Amygdala (tissue), 56 donors: Measurements from ENCODE around the gene GCG.

Experiments used
- DNase-seq, 56 donors: peaks; one replicate each; lab custom pipeline; 2025; lab: John Stamatoyannopoulos, UW

The GCG gene

GRCh38 chr2:162106746-162107145, 45.3 kb downstream of the GCG start:
- no peak for DNase-seq

GRCh38 chr2:162106146-162106551, 45.9 kb downstream of the GCG start:
- DNase-seq = no peak

- peak in 1 of 56 donors; percentile 44 for DNase-seq
These were observed 48.5 kb downstream of the GCG start for GRCh38 chr2:162103443-162104009.

- no peak for DNase-seq
These were observed 51.5 kb downstream of the GCG start for GRCh38 chr2:162100579-162100978.

- no peak for DNase-seq
These were observed 52.2 kb downstream of the GCG start for GRCh38 chr2:162099836-162100235.
